IMR-90 (cell line): ENCODE data around the gene RIMS1.
"Not testable (repeated sequence)": the region's sequence is repeated elsewhere in the genome, so short reads cannot be mapped to it uniquely, and the experiment has no call there.

Experiments
- CTCF ChIP-seq: conservative IDR thresholded peaks from 2 replicates; pipeline ENCODE4 v1.5.1; 2012; ENCODE audit warnings: mild to moderate bottlenecking, low read depth, low read length, improper control_type of control experiment
- MXI1 ChIP-seq: IDR thresholded peaks from 2 replicates; pipeline ENCODE4 v1.6.1; 2012; ENCODE audit warnings: low read depth, mild to moderate bottlenecking, low read length, moderate library complexity, borderline replicate concordance
- SMC3 ChIP-seq: fragments of 150-350 bp; IDR thresholded peaks from 2 replicates; pipeline ENCODE4 v1.6.1; 2016; ENCODE audit warnings: low read depth, mild to moderate bottlenecking, antibody characterized with exemption, low read length, moderate library complexity

GRCh38 chr6:72006591-72006990, 120.2 kb downstream of the RIMS1 start:
- not testable (repeated sequence) for TF ChIP-seq CTCF, MXI1, SMC3
